HepG2 (cell line): ENCODE measurements around the gene MTCL1. TPM values are rescaled to one million over a fixed set of nuclear protein-coding genes. Genes with fewer than 3 reads are reported as not detected.

Source experiments
- ATAC-seq: fragments of 200-7000 bp; cut with Tn5 transposase; 3 replicates; pipeline ENCODE4 v1.9.1; 2020; ENCODE audit warnings: mild to moderate bottlenecking, moderate library complexity
- BruUV-seq: library from RNA; stranded (reverse); fragments of 400-500 nt; replicated peaks from 2 replicates; lab custom pipeline; 2021; lab: Mats Ljungman, UMichigan
- CTCF ChIA-PET: fragments of 300-600 bp; formaldehyde crosslinking; extraction: SDS; loops from one replicate; lab custom pipeline; 2021; ENCODE audit warnings: low total read pairs, inconsistent platforms, low intra/inter-chr PET ratio; lab: Yijun Ruan, JAX
- POLR2A ChIA-PET: fragments of 350-600 bp; sonication (Branson Sonifier 250); formaldehyde crosslinking; loops from one replicate; lab custom pipeline; 2020; ENCODE audit warnings: antibody characterized with exemption, inconsistent platforms; lab: Yijun Ruan, JAX
- DNase-seq: peaks from one replicate; pipeline ENCODE4 v3.0.0-alpha.2; 2015; ENCODE audit warnings: low spot score
- FAIRE-seq: peaks from 3 replicates; lab custom pipeline; 2011; peaks lifted over from hg19 to GRCh38; lab: Jason Lieb, UNC
- H2AFZ ChIP-seq: one replicate; pipeline ENCODE4 v1.6.1; 2011; ENCODE audit warnings: low read length, inconsistent platforms
- H3K27ac ChIP-seq: fragments of 300-600 bp; 3 replicates; pipeline ENCODE4 v1.8.0; 2011; ENCODE audit warnings: mixed run types, mild to moderate bottlenecking, mixed read lengths, low read length, inconsistent platforms; ENCODE audit not compliant: insufficient read depth; ENCODE audit errors: extremely low read length
- H3K27me3 ChIP-seq, 2 experiments: fragments of 200-600 bp in 1 of 2; 2 replicates in 1 of 2; 3 replicates in 1 of 2; pipeline versions ENCODE4 v1.6.0 to v1.8.0; 2011; ENCODE audit warnings: low read length in 2 of 2, mild to moderate bottlenecking in 2 of 2, moderate library complexity in 2 of 2, inconsistent platforms in 1 of 2; ENCODE audit not compliant: insufficient read depth in 2 of 2, control insufficient read depth in 1 of 2
- H3K36me3 ChIP-seq, 2 experiments: fragments of 200-600 bp in 1 of 2; replicated peaks in 1 of 2; 2 replicates in 1 of 2; 3 replicates in 1 of 2; pipeline versions ENCODE4 v1.5.1 to v1.8.0; 2011; ENCODE audit warnings: low read length in 2 of 2, inconsistent platforms in 1 of 2; ENCODE audit not compliant: insufficient read depth in 2 of 2, control insufficient read depth in 1 of 2
- H3K4me1 ChIP-seq: 2 replicates; pipeline ENCODE4 v1.5.1; 2012; ENCODE audit warnings: low read length, inconsistent platforms; ENCODE audit not compliant: insufficient read depth
- H3K4me2 ChIP-seq: 2 replicates; pipeline ENCODE4 v1.6.0; 2011; ENCODE audit warnings: low read depth, low read length, inconsistent platforms
- H3K4me3 ChIP-seq, 3 experiments: fragments of 200-600 bp in 1 of 3; sonication (generic), shearing (Covaris generic) in 1 of 3; replicated peaks in 1 of 3; 2 replicates each; pipeline ENCODE4 v1.5.1; 2011 to 2016; ENCODE audit warnings: low read length in 3 of 3, inconsistent platforms in 2 of 3, low read depth in 2 of 3, mild to moderate bottlenecking in 2 of 3, control low read depth in 1 of 3, mixed read lengths in 1 of 3; ENCODE audit not compliant: insufficient read depth in 1 of 3
- H3K79me2 ChIP-seq: one replicate; pipeline ENCODE4 v1.6.1; 2011; ENCODE audit warnings: low read length, inconsistent platforms; ENCODE audit not compliant: insufficient read depth
- H3K9ac ChIP-seq: 2 replicates; pipeline ENCODE4 v1.6.0; 2011; ENCODE audit warnings: mild to moderate bottlenecking, low read depth, low read length, inconsistent platforms; ENCODE audit not compliant: insufficient read depth
- H3K9me3 ChIP-seq: 2 replicates; pipeline ENCODE4 v1.5.1; 2012; ENCODE audit warnings: mild to moderate bottlenecking, low read length
- H4K20me1 ChIP-seq: 2 replicates; pipeline ENCODE4 v1.6.0; 2011; ENCODE audit warnings: inconsistent platforms, mild to moderate bottlenecking, low read length, moderate library complexity; ENCODE audit not compliant: insufficient read depth
- CTCF ChIP-seq: sonication (generic); formaldehyde crosslinking; IDR thresholded peaks from 2 replicates; pipeline ENCODE4 v1.5.0; 2020; ENCODE audit warnings: mild to moderate bottlenecking, missing genetic modification reagents, moderate library complexity
- DZIP1 ChIP-seq: sonication (generic); formaldehyde crosslinking; IDR thresholded peaks from 2 replicates; pipeline ENCODE4 v1.5.0; 2020; ENCODE audit warnings: mild to moderate bottlenecking, missing genetic modification reagents
- EEA1 ChIP-seq: sonication (generic); formaldehyde crosslinking; IDR thresholded peaks from 2 replicates; pipeline ENCODE4 v1.5.1; 2020; ENCODE audit warnings: mild to moderate bottlenecking, missing genetic modification reagents, borderline replicate concordance
- RAD21 ChIP-seq: fragments of 450-650 bp; formaldehyde crosslinking; IDR thresholded peaks from 2 replicates; pipeline ENCODE4 v1.5.0; 2020; ENCODE audit warnings: mild to moderate bottlenecking
- RFXANK ChIP-seq: IDR thresholded peaks from 2 replicates; pipeline ENCODE4 v1.6.1; 2016
- SMAD1 ChIP-seq: sonication (generic); formaldehyde crosslinking; IDR thresholded peaks from 2 replicates; pipeline ENCODE4 v1.4.0; 2020; ENCODE audit warnings: missing genetic modification reagents, low read depth, mild to moderate bottlenecking, borderline replicate concordance
- SMC3 ChIP-seq: IDR thresholded peaks from 2 replicates; pipeline ENCODE4 v1.6.1; 2011; ENCODE audit warnings: low read length, improper control_type of control experiment
- STAG1 ChIP-seq: sonication (generic); formaldehyde crosslinking; IDR thresholded peaks from 2 replicates; pipeline ENCODE4 v1.4.0; 2020; ENCODE audit warnings: missing genetic modification reagents
- XRCC5 ChIP-seq: fragments of 200-400 bp; formaldehyde crosslinking; optimal IDR thresholded peaks from 2 replicates; pipeline ENCODE3; 2017; ENCODE audit warnings: mild to moderate bottlenecking, low read length
- WGBS: methylation state at CpG from one replicate; pipeline ENCODE4 v1.1.6; 2017; ENCODE audit warnings: low lambda C conversion rate; 5-methylcytosine and 5-hydroxymethylcytosine counted together
- in situ Hi-C: cut with HindIII; loops from 2 replicates; pipeline ENCODE4 v1.10.0; 2017; ENCODE audit warnings: low pct_unique_long_range_greater_than_20kb; ENCODE audit not compliant: extremely low pct_ligation_motif_present
- intact Hi-C: fragments of 100-400 bp; cut with micrococcal nuclease; formaldehyde crosslinking; loops from one replicate; pipeline ENCODE4 v1.10.0; 2022; ENCODE audit not compliant: unreplicated experiment
- polyA plus RNA-seq, 8 experiments: library from polyadenylated mRNA; depleted of rRNA in 3 of 8; stranded (reverse) in 7 of 8; unstranded in 1 of 8; fragments of >200 nt; fragmentation: Illumina TruSeq in 4 of 8; extraction: Trizol in 4 of 8; gene quantifications; 2 replicates each; pipeline versions ENCODE4 v1.2.1 to v1.2.3, GENCODE V29; 2011 to 2016; ENCODE audit warnings: low read depth in 4 of 8, missing spikeins in 1 of 8, mixed read lengths in 1 of 8; ENCODE audit not compliant: insufficient read depth in 1 of 8
- total RNA-seq, 5 experiments: library from RNA; depleted of rRNA; stranded (reverse); fragments of >200 nt; fragmentation: Illumina TruSeq; extraction: Trizol; gene quantifications; 2 replicates each; pipeline ENCODE4 v1.2.3, GENCODE V29; 2016; ENCODE audit warnings: low read depth in 1 of 5

The MTCL1 gene
- total and polyA plus RNA-seq, 2 of the 13 experiments (the other 11 are each of a cell fraction or from before 2014, with no cell fraction given): 3.1 to 3.2 TPM

- POLR2A ChIA-PET: no interaction called here
- 0% methylated on average over 4 of the region's 5 CpGs for WGBS
- TF ChIP-seq STAG1 (CRISPR knock-in tag) (peak; percentile 70), SMAD1 (CRISPR knock-in tag) (no peak), CTCF (CRISPR knock-in tag) (peak; percentile 73), EEA1 (CRISPR knock-in tag) (no peak), SMC3 (peak; percentile 79), RFXANK (CRISPR knock-in tag) (no peak), DZIP1 (CRISPR knock-in tag) (no peak), RAD21 (CRISPR knock-in tag) (peak; percentile 45; the same call in 1 of the 2 replicates), XRCC5 (peak; percentile 52)
- no peaks in the 10 kb centered on the region for H3K79me2 ChIP-seq
- no peak overlapping the region for H3K4me2 ChIP-seq
- H3K36me3 ChIP-seq: no peaks in the 10 kb centered on the region
- FAIRE-seq: peak; percentile 15
- H3K27me3 ChIP-seq: peaks cover 0 to 7% of the 10 kb centered on the region in 2 experiments; a peak in 2 of 5 replicates
- no peaks in the 10 kb centered on the region for H4K20me1 ChIP-seq
- BruUV-seq: no TSS peak
- in situ Hi-C loops: no loop called here
- intact Hi-C loops: loop anchor here (1.0 to 5.0 kb wide), 3 partner anchors 186 to 292 kb away; no protein-coding TSS in a partner anchor
- no peaks in the 10 kb centered on the region for H3K9me3 ChIP-seq
- no peak overlapping the region for H3K27ac ChIP-seq
- H3K4me3 ChIP-seq: no peak overlapping the region
- H3K4me1 ChIP-seq: peaks cover 5% of the 10 kb centered on the region; the same call in 1 of the 2 replicates
- no peak overlapping the region for H3K9ac ChIP-seq
- peak; percentile 81 for ATAC-seq
- CTCF ChIA-PET: interaction anchor here (1.1 to 2.9 kb wide), 3 partner anchors 42 to 291 kb away, joined by 5 to 14 read pairs (median 14); no protein-coding TSS in a partner anchor
- DNase-seq: peak; percentile 24
- no peak overlapping the region for H2AFZ ChIP-seq
Measured at GRCh38 chr18:8696749-8697211, 8.6 kb upstream of the MTCL1 start.
